Activated CD4-positive, CD25-positive, alpha-beta regulatory T cell treated with anti-CD3 and anti-CD28 coated beads, Interleukin-2, amount 50 U/mL, for 16 hours (primary cell): Measurements from ENCODE around the gene BCAS1.

Experiments used
- DNase-seq: peaks from one replicate; pipeline ENCODE4 v3.0.0-alpha.2; 2020; ENCODE audit warnings: low read depth, low spot score

BCAS1 gene

DNA sequence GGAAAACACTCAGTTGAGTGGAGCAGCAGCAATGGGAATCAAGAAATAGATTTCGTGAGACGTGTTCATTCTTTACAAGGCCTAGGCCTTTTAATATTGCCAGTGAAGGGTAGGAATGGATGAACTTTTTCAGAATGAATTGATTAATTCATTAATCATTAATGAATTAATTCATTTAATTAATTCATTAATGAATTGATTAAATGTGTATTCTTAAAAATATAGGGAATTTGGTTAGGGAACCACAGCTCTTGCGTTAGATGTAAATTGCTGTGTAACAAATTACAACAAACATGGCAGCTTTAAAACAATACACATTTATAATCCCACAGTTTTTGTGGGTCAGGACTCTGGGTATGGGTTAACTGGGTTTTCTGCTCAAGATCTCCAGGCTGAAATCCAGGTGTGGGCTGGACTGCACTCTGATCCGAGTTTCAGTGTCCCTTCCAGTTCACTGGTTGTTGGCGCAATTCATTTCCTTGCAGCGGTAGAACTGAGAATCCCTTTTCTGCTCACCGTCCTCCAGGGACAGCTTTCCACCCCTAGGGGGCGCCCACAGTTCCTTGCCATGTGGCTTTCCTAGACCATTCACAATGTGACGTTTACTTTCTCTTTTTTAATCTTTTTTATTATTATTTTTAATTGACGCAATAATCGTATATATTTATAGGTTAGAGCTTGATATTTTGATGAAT, 32.8 kb upstream of the BCAS1 start:
- peak; percentile 39 for DNase-seq

- no peak for DNase-seq
Observed at GRCh38 chr20:54102543-54102942, 32.1 kb upstream of the BCAS1 start.

DNA sequence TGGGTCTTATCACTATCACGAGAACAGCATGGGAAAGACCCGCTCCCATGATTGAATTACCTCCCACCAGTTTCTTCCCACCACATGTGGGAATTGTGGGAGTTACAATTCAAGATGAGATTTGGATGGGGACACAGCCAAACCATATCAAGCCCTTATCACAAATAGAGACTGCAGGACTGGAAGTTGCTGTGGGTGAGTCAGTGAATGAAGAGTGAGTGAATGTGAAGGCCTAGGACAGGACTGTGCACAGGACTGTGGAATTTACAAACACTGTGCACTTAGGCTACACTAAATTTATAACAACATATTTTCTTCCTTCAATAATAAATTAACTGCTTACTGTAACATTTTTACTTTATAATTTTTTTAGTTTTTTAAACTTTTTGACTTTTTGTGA, 30.2 kb upstream of the BCAS1 start:
- DNase-seq: no peak

GRCh38 chr20:54099894-54100293, 29.5 kb upstream of the BCAS1 start:
- no peak for DNase-seq

- DNase-seq: no peak
Observed at GRCh38 chr20:54098047-54098446, 27.7 kb upstream of the BCAS1 start.

DNA sequence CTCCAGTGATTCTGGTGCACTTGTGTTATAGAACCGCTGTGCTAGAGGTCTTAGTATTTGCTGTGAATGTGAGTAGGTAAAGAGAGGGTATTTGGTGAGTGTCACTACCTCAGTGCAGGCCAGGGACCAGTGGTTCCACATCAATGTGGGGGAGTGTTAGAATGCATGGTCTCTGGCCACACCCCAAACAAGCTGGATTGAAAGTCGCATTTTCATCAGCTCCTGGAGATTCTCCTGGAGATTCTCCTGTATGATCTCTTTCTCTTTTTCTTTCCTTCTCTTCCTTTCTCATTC, 26.8 kb upstream of the BCAS1 start:
- no peak for DNase-seq

GRCh38 chr20:54095824-54096223, 25.4 kb upstream of the BCAS1 start:
- no peak for DNase-seq

DNA sequence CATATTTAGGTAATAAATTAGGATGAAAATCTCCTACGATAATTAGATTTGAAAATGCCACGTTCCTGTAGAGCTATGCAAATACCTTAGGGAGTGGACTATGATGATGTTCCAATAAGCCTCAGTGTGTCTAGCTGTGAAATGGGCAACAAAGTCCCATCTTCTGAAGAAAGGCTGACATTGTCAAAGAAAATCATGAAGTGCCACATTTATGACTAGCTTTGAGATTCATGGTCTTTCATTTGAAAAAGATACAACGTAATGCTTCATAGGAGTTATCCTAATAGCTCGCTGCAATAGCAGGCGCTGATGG, 23.8 kb upstream of the BCAS1 start:
- no peak for DNase-seq

DNA sequence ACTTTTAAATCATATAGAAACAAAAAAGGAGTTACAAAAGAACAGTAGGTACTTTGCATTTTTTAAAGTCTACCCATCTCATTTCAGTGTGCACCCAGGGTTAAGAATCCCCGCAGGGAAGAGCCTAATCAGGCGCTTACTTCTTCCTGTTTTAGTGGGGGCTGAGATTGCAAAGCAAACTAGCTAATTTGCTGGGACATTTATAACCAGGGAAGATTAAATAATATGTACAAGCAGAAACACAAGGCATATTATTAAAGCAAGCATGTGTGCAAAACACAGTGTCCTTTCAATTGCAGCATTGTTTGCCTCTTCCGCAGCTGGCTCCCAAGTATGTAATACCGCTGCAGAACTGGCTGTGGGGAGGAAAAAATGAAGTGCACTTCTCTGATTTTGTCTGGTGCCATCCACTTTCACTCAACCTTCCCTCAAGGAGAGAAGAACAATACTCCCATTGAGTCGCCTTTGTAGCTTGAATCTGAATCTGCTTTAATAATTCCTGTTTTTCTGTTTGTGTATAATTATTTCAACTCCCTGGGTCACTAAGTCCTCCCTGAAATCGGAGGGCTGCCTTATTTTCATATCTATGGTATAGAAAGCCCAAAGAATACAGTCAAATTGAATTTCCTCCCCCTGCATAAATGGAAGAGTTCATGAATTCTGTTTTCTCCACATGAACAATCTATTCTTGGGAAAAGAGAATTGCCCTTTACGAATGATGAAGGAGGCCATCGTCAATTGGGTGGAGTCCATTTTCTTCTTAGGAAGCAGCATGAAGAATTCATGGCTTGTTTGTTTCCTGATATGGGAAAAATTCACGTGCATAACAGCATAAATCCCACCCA, 23.3 kb upstream of the BCAS1 start:
- no peak for DNase-seq

- no peak for DNase-seq
Observed at GRCh38 chr20:54092021-54092420, 21.6 kb upstream of the BCAS1 start.

DNA sequence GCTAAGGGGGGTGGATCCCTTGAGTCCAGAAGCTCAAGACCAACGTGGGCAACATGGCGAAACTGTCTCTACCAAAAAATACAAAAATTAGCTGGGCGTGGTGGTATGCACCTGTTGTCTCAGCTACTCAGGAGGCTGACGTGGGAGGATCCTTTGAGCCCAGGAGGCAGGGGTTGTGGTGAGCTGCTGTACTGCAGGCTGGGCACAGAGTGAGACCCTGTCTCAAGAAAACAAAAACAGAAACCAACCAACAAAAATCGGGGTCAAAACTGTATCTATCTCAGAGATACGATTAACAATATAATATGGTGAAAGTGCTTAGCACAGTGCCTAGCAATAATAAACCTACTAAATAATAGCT, 20.7 kb upstream of the BCAS1 start:
- no peak for DNase-seq

DNA sequence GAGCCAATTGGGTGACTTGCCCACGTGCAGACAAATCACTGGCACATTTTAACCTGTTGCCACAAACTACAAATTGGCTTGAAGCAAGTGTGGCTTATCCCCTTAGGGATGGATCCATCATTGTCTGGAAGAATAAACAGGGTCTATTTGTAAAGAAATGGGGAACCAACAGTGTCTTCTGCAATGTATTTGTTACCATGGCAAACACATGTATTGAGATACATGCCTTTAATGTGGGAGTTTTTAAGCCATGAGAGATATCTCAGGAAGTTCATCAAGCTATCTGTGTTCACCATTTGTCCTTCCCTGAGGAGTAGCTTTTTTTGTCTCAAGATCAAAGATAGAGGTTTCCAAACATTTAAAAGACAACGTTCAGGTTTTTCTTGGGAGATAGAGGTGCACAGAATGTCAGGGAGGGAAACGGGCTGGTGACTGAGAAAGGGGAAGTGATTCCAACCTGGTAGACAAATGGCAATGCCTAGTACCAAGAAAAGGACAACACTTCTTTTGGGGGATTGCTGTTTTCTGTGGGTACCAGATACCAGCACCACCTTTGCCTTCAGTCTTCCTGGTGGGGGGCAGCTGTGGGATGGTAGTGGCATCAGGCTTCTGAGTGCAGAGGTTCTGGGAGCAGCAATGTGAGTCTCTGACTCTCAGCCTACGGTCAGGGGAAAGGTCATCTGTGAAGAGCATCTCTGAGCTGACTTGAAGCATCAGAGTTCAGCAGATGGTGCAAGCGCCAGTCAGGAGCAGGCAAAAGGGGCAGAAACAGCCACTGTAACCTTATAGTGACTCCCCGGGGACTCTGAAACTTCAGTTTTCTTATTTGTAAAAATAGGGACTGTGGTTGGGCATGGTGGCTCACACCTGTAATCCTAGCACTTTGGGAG, 20.1 kb upstream of the BCAS1 start:
- no peak for DNase-seq

DNA sequence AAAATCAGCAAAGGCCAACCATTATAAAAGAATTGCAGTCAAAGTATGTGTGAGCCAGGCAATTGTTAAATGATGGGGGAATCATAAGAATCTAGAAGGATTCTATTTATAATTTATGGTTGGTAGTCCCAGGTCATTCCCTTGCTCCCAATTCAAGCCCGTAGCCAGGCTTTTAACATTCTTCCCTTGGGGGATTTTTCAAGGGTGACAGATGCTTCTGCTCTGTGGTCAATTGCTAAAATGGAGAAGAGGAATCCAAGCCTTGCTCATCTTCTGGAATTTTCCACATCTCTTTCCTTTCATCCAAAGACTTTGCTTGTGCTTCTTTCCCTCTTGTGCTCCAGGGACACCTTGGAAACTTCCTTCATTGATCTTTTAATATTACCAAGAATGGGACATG, 18.0 kb upstream of the BCAS1 start:
- no peak for DNase-seq

- no peak for DNase-seq
Observed at GRCh38 chr20:54086507-54087039, 16.2 kb upstream of the BCAS1 start.

GRCh38 chr20:54085910-54086309, 15.5 kb upstream of the BCAS1 start:
- DNase-seq: no peak

- no peak for DNase-seq
Observed at GRCh38 chr20:54085425-54085824, 15.0 kb upstream of the BCAS1 start.

DNA sequence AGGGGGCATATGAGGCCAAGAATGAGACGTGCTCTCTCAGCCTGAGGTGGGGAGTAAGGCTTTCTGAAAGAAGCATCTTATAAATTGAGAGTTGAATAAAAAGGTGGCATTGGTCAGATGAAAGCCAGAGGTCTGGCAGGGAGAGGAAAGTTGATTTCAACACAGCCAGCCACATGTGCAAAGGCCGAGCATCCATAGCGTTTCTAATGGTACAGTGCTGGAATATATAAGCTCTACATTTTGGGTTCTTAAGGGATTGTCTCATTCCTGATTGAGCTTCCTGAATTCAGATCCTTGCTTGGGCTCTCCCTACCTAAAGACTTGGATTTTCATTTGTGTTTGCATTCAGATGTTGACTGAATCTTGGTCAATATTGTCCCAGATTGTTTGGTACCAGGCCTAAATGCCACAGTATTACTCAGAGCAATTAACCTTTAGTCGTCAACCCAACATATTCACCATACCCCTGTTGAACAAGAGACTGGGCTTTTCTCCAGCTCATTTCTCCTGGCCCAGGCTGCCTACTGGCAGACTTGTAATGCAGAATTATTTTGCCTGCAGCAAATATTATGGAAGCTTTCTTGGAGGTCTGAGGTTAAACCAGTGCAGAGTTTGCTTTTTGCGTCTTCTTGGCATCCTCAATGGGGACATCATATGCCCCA, 14.5 kb upstream of the BCAS1 start:
- DNase-seq: no peak

GRCh38 chr20:54084193-54084592, 13.8 kb upstream of the BCAS1 start:
- no peak for DNase-seq

DNA sequence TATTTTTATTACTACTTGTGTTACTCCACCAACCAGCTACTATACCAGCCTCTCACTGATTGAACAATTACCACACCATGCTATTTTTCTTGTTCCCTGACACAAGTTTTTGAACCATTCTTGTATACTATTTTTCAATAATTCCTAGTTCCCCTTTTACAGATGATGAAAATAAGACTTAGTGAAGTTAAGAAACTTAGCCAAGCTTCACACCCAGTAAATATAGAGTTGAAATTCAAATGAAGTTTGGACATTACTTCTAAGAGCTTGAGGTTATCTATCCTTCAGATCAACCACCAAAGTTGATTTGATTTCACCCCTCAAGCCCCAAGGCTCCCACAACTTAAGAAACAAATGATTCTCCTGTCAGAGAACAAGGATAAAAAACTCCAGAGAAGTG, 13.1 kb upstream of the BCAS1 start:
- DNase-seq: no peak

GRCh38 chr20:54082100-54082499, 11.7 kb upstream of the BCAS1 start:
- DNase-seq: no peak

DNA sequence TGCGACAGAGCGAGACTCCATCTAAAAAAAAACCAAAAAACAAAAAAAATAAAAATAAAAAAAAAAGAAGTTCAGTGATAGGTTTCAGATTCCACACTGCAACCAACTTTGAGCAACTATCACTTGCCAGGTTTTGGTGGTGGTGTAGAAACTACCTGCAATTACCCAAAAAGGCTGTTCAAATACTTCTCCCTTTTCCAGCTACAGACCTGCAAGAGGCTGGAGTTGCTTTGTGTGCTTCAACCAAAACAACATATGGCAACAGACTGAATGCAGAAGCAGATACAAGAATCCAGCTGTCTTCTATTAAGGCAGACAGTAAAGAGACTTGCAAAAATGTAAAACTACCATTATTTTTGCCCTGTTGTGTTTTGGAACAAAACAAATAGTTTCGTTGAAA, 9.3 kb upstream of the BCAS1 start:
- DNase-seq: no peak
